ENCODE data around the gene DOK3. TPM values are rescaled to one million over a fixed set of nuclear protein-coding genes. Genes with fewer than 3 reads are reported as not detected.

Gene DOK3
- total RNA-seq, 4 donors from 2014 or later, result 6.1 to 16.6 (median 6.6) TPM

- H3K4me3 ChIP-seq, result no peak overlapping the region
- ATAC-seq, result no peak
- H3K27ac ChIP-seq, result no peak overlapping the region
- H3K36me3 ChIP-seq, result peaks cover 0 to 6% of the 10 kb centered on the region in 2 donors
- peaks cover 9 to 84% (median 43%) of the 10 kb centered on the region in 3 donors for H3K4me1 ChIP-seq
- WGBS, 2 donors (ENCODE audit: low coverage in 1 of 2), result 81 to 100% methylated on average over 1 to 3 of the region's 4 CpGs
- no peak for TF ChIP-seq EP300 (IDR thresholded peaks at IDR 0.05)
- TF ChIP-seq POLR2AphosphoS5 (IDR thresholded peaks at IDR 0.05), result no peak
- no peak for TF ChIP-seq POLR2A (IDR thresholded peaks at IDR 0.05)
- TF ChIP-seq CTCF (IDR thresholded peaks at IDR 0.05), result no peak
- H3K9me3 ChIP-seq, result no peaks in the 10 kb centered on the region
- H3K27me3 ChIP-seq, result no peaks in the 10 kb centered on the region
These were observed 33.3 kb upstream of the DOK3 start for GRCh38 chr5:177542816-177543465.

- Histone ChIP-seq H3K27me3 (no peaks in the 10 kb centered on the region), H3K4me1 (peaks cover 12 to 82% (median 40%) of the 10 kb centered on the region in 3 donors), H3K4me3 (no peak overlapping the region), H3K36me3 (peaks cover 0 to 20% of the 10 kb centered on the region in 2 donors), H3K9me3 (no peaks in the 10 kb centered on the region), H3K27ac (no peak overlapping the region)
- TF ChIP-seq CTCF (IDR thresholded peaks at IDR 0.05), result no peak
- no peak for TF ChIP-seq POLR2AphosphoS5 (IDR thresholded peaks at IDR 0.05)
- TF ChIP-seq EP300 (IDR thresholded peaks at IDR 0.05), result no peak
- TF ChIP-seq POLR2A (IDR thresholded peaks at IDR 0.05), result no peak
- whole genome bisulfite sequencing, 2 donors (ENCODE audit: low coverage in 1 of 2), result no CpG with 5 or more reads among the region's 3 CpGs
- ATAC-seq, result no peak
These were observed 30.8 kb upstream of the DOK3 start for GRCh38 chr5:177540438-177540837.

- Histone ChIP-seq H3K27ac (peak overlapping the region in 3 of 4 donors; percentile 69 to 78 (median 72)), H3K4me3 (no peak overlapping the region), H3K27me3 (no peaks in the 10 kb centered on the region), H3K9me3 (no peaks in the 10 kb centered on the region), H3K36me3 (peaks cover 0 to 24% of the 10 kb centered on the region in 2 donors), H3K4me1 (peaks cover 9 to 72% (median 33%) of the 10 kb centered on the region in 3 donors)
- ATAC-seq, result peak; percentile 71
- 63% methylated on average over 2 of the region's 2 CpGs; no CpG with 5 or more reads in 1 of the 2 donors for WGBS, 2 donors (ENCODE audit: low coverage in 1 of 2)
- TF ChIP-seq POLR2A (IDR thresholded peaks at IDR 0.05) (no peak), POLR2AphosphoS5 (IDR thresholded peaks at IDR 0.05) (peak; percentile 61)
These were observed 29.8 kb upstream of the DOK3 start for GRCh38 chr5:177539411-177539810.

- TF ChIP-seq POLR2AphosphoS5 (IDR thresholded peaks at IDR 0.05), result no peak
- no peak for TF ChIP-seq EP300 (IDR thresholded peaks at IDR 0.05)
- no peak for TF ChIP-seq CTCF (IDR thresholded peaks at IDR 0.05)
- TF ChIP-seq POLR2A (IDR thresholded peaks at IDR 0.05), result no peak
- peaks cover 9 to 66% (median 30%) of the 10 kb centered on the region in 3 donors for H3K4me1 ChIP-seq
- no peak for ATAC-seq
- H3K27ac ChIP-seq, result peak overlapping the region in 3 of 4 donors; percentile 69 to 78 (median 72)
- WGBS, 2 donors (ENCODE audit: low coverage in 1 of 2), result 85 to 87% methylated on average over 2 to 8 of the region's 10 CpGs
- peaks cover 0 to 29% of the 10 kb centered on the region in 2 donors for H3K36me3 ChIP-seq
- no peak overlapping the region for H3K4me3 ChIP-seq
- H3K27me3 ChIP-seq, result no peaks in the 10 kb centered on the region
- no peaks in the 10 kb centered on the region for H3K9me3 ChIP-seq
These were observed 29.2 kb upstream of the DOK3 start for GRCh38 chr5:177538876-177539275.

- TF ChIP-seq POLR2AphosphoS5 (IDR thresholded peaks at IDR 0.05) (peak; percentile 37), POLR2A (IDR thresholded peaks at IDR 0.05) (no peak)
- H3K4me3 ChIP-seq, result no peak overlapping the region
- H3K27ac ChIP-seq, result peak overlapping the region; percentile 41 to 78 (median 70)
- H3K36me3 ChIP-seq, result peaks cover 0 to 41% of the 10 kb centered on the region in 2 donors
- ATAC-seq, result peak; percentile 81
- peaks cover 9 to 55% (median 30%) of the 10 kb centered on the region in 3 donors for H3K4me1 ChIP-seq
- H3K27me3 ChIP-seq, result no peaks in the 10 kb centered on the region
- WGBS, 2 donors (ENCODE audit: low coverage in 1 of 2), result 34 to 38% methylated on average over 6 to 9 of the region's 15 CpGs
- H3K9me3 ChIP-seq, result no peaks in the 10 kb centered on the region
These were observed 28.0 kb upstream of the DOK3 start for GRCh38 chr5:177537389-177538361.
